NT2/D1 (cell line): ENCODE results near the gene SLC24A4.

ENCODE experiments used
- DNase-seq: peaks from one replicate; pipeline ENCODE4 v3.0.0-alpha.2; 2011; ENCODE audit warnings: low read depth, low spot score
- H3K27me3 ChIP-seq: 2 replicates; pipeline ENCODE4 v1.6.0; 2011; ENCODE audit warnings: mild to moderate bottlenecking; ENCODE audit not compliant: insufficient read length, insufficient read depth
- H3K36me3 ChIP-seq: 2 replicates; pipeline ENCODE4 v1.6.1; 2011; ENCODE audit warnings: mild to moderate bottlenecking, low read length, mixed read lengths; ENCODE audit not compliant: insufficient read depth, insufficient read length
- H3K4me1 ChIP-seq: 2 replicates; pipeline ENCODE4 v1.5.1; 2011; ENCODE audit not compliant: insufficient read depth, insufficient read length
- H3K4me3 ChIP-seq: 2 replicates; pipeline ENCODE4 v1.5.1; 2011; ENCODE audit warnings: low read depth; ENCODE audit not compliant: insufficient read length
- H3K9ac ChIP-seq: 2 replicates; pipeline ENCODE4 v1.6.0; 2011; ENCODE audit warnings: low read depth; ENCODE audit not compliant: insufficient read length
- H3K9me3 ChIP-seq: 2 replicates; pipeline ENCODE4 v1.5.1; 2011; ENCODE audit warnings: mild to moderate bottlenecking, low read length; ENCODE audit not compliant: insufficient read depth
- SUZ12 ChIP-seq: IDR thresholded peaks from 2 replicates; pipeline ENCODE4 v1.6.1; 2011; ENCODE audit not compliant: insufficient read length, insufficient read depth; ENCODE audit errors: extremely low read depth
- YY1 ChIP-seq: IDR thresholded peaks from 2 replicates; pipeline ENCODE4 v1.6.1; 2011; ENCODE audit not compliant: insufficient read length, insufficient read depth
- ZNF274 ChIP-seq: IDR thresholded peaks from 2 replicates; pipeline ENCODE4 v1.6.1; 2011; ENCODE audit warnings: mild to moderate bottlenecking, low read depth, low read length

The SLC24A4 gene

GRCh38 chr14:92404018-92404417, 81.1 kb downstream of the SLC24A4 start:
- no peaks in the 10 kb centered on the region for H3K27me3 ChIP-seq
- TF ChIP-seq SUZ12: no peak
- TF ChIP-seq ZNF274: no peak
- TF ChIP-seq YY1: no peak
- H3K9ac ChIP-seq: no peak overlapping the region
- peaks cover 3% of the 10 kb centered on the region for H3K4me1 ChIP-seq
- H3K9me3 ChIP-seq: peaks cover 28% of the 10 kb centered on the region
- DNase-seq: no peak
- H3K4me3 ChIP-seq: no peak overlapping the region
- H3K36me3 ChIP-seq: no peaks in the 10 kb centered on the region

GRCh38 chr14:92404421-92404820, 81.5 kb downstream of the SLC24A4 start:
- TF ChIP-seq SUZ12 (no peak), YY1 (no peak), ZNF274 (no peak)
- H3K4me1 ChIP-seq: peaks cover 3% of the 10 kb centered on the region
- H3K9ac ChIP-seq: no peak overlapping the region
- no peaks in the 10 kb centered on the region for H3K36me3 ChIP-seq
- H3K27me3 ChIP-seq: no peaks in the 10 kb centered on the region
- no peak for DNase-seq
- peaks cover 28% of the 10 kb centered on the region for H3K9me3 ChIP-seq
- H3K4me3 ChIP-seq: no peak overlapping the region

DNA sequence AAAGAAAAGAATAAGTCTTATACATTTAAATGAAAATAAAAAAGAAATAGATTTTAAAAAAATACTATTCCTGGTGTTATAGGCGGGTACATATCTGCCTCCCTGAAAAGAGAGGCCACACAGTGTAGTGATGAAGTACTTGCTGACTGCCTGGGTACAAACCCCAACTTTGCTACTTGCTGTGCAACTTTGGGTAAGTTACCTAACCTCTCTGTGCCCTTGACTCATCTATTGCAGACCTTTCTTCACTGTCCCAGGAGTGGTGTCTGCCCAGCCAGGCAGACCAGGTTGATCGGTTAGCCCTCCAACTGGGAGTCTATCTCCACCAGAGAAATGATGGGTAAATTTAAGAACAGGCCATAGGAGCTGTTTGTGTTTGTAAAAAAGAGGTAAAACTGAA, 82.0 kb downstream of the SLC24A4 start:
- no peak for DNase-seq
- H3K9me3 ChIP-seq: peaks cover 28% of the 10 kb centered on the region
- H3K27me3 ChIP-seq: no peaks in the 10 kb centered on the region
- H3K9ac ChIP-seq: no peak overlapping the region
- H3K4me3 ChIP-seq: no peak overlapping the region
- no peaks in the 10 kb centered on the region for H3K36me3 ChIP-seq
- peaks cover 3% of the 10 kb centered on the region for H3K4me1 ChIP-seq
- TF ChIP-seq ZNF274 (no peak), SUZ12 (no peak), YY1 (no peak)

GRCh38 chr14:92407410-92407809, 84.4 kb downstream of the SLC24A4 start:
- Histone ChIP-seq H3K27me3 (no peaks in the 10 kb centered on the region), H3K9me3 (peaks cover 28% of the 10 kb centered on the region), H3K4me1 (no peaks in the 10 kb centered on the region), H3K36me3 (no peaks in the 10 kb centered on the region), H3K4me3 (no peak overlapping the region), H3K9ac (no peak overlapping the region)
- TF ChIP-seq YY1 (no peak), SUZ12 (no peak), ZNF274 (no peak)
- DNase-seq: no peak

- H3K9ac ChIP-seq: no peak overlapping the region
- H3K4me1 ChIP-seq: no peaks in the 10 kb centered on the region
- TF ChIP-seq YY1: no peak
- TF ChIP-seq ZNF274: no peak
- no peak for TF ChIP-seq SUZ12
- H3K9me3 ChIP-seq: peaks cover 24% of the 10 kb centered on the region
- no peaks in the 10 kb centered on the region for H3K27me3 ChIP-seq
- H3K4me3 ChIP-seq: no peak overlapping the region
- no peak for DNase-seq
- no peaks in the 10 kb centered on the region for H3K36me3 ChIP-seq
Observed at GRCh38 chr14:92409043-92409442, 86.1 kb downstream of the SLC24A4 start.

DNA sequence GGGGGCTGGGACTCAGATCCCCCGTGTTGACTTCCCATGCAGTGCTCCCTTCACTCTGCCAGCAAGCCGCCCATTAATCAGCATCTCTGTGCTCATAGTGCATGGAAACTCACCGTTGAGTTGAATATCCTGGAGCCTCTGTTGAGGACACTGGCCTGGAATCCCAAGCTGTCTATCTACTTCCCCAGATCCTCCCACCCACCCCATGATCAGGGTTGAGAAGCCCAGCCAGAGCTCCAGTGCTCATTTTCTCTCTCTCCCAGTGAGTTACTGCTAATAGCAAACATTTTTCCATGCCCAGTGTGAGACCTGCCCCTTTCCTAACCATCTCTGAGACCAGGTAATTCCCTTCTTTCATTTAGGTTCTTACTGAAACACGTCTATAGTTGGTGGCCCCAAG, 88.2 kb downstream of the SLC24A4 start:
- Histone ChIP-seq H3K9me3 (peaks cover 10% of the 10 kb centered on the region), H3K9ac (no peak overlapping the region), H3K36me3 (no peaks in the 10 kb centered on the region), H3K4me1 (no peaks in the 10 kb centered on the region), H3K4me3 (no peak overlapping the region), H3K27me3 (no peaks in the 10 kb centered on the region)
- TF ChIP-seq ZNF274 (no peak), YY1 (no peak), SUZ12 (no peak)
- DNase-seq: no peak

DNA sequence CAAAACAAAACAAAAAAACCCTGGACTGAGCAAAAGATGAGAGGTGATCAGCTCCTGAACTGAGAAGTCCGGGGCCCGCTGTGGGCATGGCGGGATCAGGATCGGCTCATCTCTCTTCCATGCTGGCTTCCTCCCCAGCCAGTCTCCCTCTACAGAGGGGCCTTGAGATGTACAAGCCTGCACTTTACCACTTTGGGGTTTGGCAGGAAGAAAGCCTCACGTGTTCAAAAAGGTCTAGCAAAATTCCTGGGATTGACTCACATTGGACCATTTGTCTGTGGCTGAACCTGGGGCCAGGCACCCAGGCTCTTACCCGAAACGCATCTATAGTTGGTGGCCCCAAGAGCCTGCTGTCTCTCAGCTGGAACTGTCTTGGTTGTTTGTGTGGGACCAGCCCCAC, 89.0 kb downstream of the SLC24A4 start:
- Histone ChIP-seq H3K4me1 (no peaks in the 10 kb centered on the region), H3K9me3 (0 out of 2 replicates have a peak, but pooled peaks cover 3% of the 10 kb centered on the region), H3K27me3 (no peaks in the 10 kb centered on the region), H3K36me3 (no peaks in the 10 kb centered on the region), H3K9ac (no peak overlapping the region), H3K4me3 (no peak overlapping the region)
- no peak for DNase-seq
- no peak for TF ChIP-seq ZNF274
- TF ChIP-seq YY1: no peak
- TF ChIP-seq SUZ12: no peak

- no peak overlapping the region for H3K4me3 ChIP-seq
- H3K36me3 ChIP-seq: no peaks in the 10 kb centered on the region
- no peak overlapping the region for H3K9ac ChIP-seq
- no peaks in the 10 kb centered on the region for H3K9me3 ChIP-seq
- no peak for DNase-seq
- no peaks in the 10 kb centered on the region for H3K4me1 ChIP-seq
- H3K27me3 ChIP-seq: no peaks in the 10 kb centered on the region
- TF ChIP-seq SUZ12: no peak
- TF ChIP-seq ZNF274: no peak
- no peak for TF ChIP-seq YY1
Observed at GRCh38 chr14:92412912-92413311, 89.9 kb downstream of the SLC24A4 start.
